Activated naive CD8-positive, alpha-beta T cell treated with anti-CD3 and anti-CD28 coated beads, Interleukin-2, amount 50 U/mL, for 16 hours (primary cell): ENCODE measurements around the gene UBE2I.

Experiments
- DNase-seq: peaks from one replicate; pipeline ENCODE4 v3.0.0-alpha.2; 2020; ENCODE audit warnings: low read depth, low spot score

The UBE2I gene

DNA sequence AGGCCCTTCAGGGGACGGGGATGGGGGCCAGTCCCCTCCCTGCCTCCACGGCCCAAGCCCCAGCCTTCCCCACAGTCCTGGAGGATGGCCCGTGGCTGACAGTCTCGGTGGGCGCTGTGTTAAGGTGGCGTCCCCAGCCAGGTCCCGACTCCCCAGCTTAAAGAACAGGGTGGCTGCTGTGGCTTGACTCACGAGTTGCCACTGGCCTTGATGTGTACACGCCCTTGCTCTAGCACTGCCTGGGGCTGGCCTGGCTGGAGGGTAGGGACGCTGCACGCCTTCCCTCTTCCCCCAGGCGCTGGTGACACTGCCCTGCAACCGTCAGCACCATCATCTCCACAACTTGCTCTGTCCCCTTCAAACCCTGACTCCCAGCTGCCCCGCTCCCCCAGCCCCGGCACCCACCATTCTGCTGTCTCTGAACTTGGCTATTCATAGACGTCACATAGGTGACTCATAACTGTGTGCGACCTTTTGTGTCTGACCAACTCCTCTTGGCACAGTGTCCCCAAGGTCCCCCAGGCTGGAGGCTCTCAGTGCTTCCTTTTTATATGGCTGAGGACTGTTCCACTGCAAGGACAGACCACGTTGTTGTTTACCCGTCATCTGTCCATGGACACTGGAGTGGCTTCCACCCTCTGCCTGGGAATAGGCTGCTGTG lies 48.6 kb downstream of the UBE2I start:
- no peak for DNase-seq

DNA sequence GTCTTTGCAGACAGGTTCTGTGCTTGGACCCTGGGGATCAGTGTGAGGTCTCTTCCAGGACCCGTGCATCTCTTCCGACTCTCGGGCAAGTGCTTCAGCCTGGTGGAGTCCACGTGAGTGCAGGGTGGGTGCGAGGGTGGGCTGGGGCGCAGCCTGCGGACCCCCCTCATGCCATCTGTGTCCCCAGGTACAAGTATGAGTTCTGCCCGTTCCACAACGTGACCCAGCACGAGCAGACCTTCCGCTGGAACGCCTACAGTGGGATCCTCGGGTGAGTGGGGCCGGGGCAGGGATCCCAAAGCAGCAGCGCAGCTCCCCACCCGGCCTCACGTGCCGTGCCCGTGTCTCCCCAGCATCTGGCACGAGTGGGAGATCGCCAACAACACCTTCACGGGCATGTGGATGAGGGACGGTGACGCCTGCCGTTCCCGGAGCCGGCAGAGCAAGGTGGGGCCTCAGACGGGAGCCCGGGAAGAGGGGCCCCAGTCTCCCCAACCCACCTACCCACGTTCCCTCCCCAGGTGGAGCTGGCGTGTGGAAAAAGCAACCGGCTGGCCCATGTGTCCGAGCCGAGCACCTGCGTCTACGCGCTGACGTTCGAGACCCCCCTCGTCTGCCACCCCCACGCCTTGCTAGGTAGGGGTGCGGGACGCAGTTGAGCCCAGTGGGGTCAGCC lies 52.4 kb downstream of the UBE2I start:
- no peak for DNase-seq

DNA sequence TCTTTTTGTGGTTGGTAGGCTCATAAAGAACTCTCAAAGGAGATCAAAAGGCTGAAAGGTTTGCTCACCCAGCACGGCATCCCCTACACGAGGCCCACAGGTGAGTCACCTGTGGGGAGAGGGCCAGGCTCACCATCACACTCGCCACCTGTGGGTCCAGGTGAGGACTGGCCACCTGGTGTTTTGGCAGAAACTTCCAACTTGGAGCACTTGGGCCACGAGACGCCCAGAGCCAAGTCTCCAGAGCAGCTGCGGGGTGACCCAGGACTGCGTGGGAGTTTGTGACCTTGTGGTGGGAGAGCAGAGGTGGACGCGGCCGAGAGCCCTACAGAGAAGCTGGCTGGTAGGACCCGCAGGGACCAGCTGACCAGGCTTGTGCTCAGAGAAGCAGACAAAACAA lies 53.4 kb downstream of the UBE2I start:
- DNase-seq: no peak

DNA sequence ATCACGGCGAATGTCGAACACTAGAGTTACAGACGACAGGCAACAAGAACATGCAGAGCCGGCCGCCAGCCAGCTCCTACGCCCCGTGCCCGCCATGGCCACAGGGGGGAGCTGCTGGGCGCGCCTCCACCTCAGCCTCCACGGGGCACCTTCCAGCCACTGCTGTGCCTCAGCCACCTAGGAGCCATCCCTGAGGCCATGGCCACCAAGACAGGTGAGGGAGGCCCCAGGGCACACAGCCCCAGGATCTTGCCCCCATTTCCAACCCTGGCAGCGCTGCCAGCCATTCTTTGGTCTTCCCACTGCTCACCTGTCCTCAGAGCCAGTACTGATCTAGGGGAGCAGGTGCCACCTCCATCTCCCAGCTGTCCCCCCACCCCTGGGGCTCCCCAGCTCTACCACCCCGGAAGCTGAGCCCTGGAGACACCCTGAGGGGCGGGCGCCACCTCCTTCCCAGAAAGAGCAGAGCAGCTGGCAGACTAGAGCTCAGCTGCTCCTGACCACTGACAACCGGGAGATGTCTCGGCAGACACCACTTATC lies 54.1 kb downstream of the UBE2I start:
- peak; percentile 44 for DNase-seq

DNA sequence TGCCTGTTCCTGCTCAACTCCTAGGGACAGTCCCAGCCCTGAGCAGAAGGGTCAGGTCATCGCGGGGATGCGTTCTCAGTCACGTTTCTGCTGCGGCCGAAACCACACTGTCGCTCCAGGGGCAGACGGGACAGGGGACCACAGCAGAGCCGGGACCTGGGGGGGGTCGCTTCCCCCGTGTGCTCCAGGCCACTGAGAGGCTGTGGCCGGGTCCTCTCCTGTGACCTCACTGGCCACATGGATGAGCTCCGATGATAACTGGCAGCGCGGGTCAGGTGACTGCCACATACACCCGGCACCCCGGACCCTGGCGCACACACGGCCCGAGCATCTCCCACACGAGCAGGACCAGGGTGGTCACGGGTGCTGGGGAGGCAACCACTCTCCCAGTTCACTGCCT lies 55.1 kb downstream of the UBE2I start:
- no peak for DNase-seq

DNA sequence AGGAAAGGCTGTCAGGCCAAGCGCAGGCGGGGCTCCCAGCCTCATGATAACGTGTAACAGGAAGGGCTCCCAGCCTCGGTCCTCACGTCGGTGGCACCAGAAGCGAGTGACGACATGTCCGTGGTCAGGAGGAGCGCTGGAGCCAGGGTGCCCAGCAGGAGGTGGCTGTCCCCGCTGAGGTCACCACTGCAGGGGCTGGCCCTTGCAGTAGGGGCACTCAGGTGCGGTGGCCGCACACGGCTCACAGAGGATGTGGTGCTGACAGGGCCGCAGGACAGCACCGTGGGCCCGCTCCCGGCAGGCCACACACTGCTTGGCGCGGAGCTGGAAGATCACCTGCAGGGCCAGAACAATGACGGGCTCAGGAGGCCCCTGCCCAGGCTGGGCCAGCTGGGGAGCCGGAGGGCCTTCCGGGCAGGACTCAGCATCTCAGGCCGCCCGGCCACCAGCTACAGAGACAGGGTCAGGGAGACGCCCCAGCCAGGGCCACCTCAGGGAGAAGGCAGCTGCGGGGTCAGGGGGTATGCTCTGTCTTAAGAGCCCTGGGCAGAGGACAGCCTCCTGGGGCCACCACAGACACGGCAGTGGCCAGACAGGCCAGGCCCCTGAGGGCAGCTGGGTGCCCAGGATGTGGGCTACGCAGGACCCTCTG lies 56.8 kb downstream of the UBE2I start:
- no peak for DNase-seq

DNA sequence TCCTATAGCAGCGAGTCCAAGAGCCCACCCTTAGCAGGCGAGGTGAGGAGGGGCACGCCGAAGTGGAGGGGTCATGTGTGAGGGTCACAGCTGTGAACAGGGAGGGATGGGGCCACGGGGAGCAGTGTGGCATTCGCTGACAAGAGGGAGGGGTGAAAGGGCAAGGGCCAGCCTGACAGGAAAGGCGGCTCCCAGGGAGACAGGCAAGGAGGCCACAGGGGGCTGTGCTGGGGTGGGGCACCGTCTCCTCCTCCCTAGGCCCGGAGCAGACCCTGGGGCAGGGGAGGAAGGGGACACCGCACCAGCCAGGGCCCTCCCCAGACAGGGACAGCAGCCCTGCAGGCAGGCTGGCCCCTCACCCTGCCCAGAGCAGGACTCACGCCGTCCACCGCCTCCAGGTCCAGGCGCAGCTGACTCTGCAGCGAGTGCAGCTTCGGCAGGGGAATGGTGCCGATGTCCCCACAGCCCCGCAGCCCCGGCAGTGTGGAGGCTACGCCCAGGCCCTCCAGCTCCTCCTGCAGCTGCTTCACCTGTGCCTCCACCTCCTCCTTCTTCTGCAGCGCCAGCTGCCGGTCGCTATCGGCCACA lies 57.4 kb downstream of the UBE2I start:
- no peak for DNase-seq

DNA sequence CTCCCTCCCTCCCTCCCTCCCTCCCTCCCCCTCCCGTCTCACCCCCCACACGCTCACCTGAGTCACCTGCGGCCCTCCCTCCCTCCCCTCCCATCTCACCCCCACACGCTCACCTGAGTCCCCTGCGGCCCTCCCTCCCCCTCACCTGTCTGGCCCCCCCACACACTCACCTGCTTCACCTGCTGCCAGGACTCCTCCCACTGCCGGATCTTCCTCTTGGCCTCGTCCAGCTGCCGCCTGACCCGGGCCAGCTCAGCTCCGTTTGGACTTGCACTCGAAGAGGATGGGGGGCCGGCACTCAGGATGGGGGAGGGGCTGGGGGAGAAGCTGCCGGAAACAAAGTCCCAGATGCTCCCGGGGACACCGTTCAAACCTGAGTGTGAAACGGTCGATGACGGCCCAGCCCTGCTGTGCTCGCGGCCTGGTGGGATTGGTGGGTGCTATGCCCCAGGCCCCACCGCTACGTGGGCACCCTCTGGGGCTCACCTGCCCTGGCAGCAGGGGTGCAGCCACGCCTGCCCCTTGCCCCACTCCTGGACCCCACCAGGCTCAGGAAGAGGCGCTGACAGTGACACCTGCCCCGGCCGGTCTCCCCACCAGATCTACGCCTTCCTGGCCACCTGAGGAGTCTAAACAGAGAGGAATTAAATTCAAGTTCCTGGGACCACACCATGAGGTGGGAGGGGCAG lies 58.2 kb downstream of the UBE2I start:
- no peak for DNase-seq

DNA sequence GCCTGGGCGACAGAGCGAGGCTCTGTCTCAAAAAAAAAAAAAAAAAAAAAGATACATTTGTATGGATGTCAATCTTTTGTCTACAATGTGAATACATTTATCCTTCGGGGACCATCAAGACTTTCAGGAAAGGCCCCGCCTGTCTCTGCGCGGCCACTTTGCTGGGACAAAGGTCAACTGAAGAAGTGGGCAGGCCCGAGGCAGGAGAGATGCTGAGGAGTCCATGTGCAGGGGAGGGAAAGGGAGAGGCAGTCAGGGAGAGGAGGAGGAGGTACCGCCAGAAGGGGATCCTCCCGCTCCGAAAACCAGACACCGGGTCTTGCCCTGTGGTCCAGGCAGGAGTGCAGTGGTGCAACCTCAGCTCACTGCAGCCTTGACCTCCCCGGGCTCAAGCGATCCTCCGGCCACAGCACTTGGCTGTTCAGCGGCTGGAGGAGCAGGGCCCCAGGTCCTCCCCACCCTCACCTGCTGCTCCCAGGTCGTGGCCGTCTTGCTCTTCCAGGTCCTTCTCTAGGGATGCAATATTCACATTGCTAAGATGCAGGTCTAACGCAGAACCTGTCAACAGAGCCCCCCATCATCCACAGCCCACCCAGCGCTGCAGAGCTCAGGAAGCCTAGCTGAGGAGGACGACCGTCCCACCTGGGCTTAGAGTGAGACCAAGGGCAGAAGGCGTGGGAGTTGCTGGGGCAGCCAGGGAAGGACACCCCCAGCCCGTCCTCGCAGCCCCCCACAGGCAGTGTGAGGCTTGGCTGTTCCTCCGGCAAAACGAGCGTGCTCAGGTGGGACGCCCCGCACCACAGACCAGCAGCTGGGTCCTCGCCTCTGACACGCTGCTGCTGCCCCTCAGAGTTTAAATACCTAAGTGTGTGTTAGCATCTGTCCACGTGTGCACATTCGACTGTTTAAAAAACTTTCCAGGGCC lies 61.9 kb downstream of the UBE2I start:
- DNase-seq: no peak

DNA sequence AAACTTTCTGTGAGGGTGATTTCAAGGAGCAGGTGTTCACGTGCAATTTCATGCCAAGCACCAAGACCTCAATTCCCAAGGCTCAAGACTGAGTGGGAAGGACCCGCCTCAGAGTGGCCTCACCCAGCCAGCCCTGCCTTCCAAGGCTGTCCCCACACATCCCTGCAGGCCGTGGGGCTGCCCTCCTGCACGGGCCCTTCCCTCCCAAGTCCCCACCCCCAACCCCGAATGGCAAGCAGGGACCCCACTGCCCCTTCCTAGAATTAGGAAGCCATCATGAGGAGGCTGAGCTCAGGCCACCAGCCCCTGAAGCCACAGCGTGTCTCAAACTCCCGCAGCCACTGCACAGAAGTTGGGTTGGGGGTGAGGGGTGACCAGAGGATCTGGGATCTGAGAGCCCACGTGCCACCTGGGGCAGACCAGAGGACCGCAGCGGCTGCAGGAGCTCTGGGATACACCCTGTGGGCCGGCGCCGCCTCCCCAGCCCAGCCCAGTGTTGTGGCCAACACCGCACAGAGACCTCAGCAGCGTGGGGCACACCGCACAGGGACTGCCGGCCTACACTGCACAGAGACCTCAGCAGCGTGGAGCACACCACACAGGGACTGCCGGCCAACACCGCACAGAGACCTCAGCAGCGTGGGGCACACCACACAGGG lies 63.0 kb downstream of the UBE2I start:
- no peak for DNase-seq

DNA sequence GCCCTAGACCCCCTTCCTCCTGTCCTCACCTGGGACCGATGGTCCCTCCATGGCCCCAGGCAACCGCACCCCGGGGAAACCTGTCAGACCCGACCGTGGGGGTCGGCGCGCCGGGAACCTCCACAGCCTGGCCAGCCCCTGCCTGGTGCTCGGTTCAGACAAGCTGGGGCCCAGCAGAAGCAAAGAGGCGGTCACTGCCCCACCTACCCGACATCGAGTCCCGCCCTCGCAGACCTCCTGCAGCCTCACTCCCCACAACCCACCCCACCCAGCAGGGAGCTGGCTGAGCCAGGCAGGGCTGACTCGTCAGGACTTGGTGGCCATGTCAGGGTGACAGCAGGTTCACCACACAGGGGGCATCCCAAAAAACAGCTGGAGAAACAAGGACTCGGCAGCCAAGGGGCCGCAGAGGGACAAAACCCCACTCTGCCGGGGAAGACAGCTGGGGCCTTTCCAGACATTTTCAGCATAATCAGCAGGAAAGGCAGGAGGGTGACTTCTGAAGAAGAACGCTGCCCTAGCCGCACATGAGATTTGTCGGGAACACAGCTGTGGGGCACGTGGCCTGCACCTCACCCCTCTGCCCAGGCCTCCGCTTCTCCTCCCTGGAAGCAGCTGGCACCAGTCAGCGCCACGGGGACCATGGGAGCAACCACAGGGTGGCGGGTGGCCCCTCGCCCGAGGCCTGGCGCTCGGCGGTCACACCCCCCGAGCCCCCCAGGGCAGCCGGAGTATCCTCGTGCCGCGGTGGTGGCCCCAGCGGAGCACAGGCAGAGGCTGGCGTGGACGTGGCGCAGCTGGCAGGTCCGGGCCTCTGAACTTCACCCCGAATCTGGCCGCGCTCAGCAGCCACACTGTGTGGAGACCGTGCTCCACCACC lies 65.2 kb downstream of the UBE2I start:
- DNase-seq: no peak

DNA sequence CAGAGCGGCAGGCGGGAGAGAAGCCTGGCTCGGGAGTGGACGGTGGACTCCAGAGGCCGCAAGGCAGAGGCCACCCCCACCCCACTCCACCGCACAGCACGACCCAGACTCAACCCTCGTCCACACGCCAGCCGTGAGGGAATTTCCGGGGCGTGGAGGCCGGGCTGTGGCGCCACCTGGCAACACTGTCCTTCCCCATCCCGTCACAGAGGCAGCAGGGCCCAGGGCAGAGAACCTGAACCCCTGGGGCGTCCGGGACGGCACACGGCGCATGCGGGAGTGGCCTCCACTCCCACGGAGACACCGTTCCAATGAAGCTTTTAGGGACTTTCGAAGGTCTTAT lies 65.8 kb downstream of the UBE2I start:
- no peak for DNase-seq

DNA sequence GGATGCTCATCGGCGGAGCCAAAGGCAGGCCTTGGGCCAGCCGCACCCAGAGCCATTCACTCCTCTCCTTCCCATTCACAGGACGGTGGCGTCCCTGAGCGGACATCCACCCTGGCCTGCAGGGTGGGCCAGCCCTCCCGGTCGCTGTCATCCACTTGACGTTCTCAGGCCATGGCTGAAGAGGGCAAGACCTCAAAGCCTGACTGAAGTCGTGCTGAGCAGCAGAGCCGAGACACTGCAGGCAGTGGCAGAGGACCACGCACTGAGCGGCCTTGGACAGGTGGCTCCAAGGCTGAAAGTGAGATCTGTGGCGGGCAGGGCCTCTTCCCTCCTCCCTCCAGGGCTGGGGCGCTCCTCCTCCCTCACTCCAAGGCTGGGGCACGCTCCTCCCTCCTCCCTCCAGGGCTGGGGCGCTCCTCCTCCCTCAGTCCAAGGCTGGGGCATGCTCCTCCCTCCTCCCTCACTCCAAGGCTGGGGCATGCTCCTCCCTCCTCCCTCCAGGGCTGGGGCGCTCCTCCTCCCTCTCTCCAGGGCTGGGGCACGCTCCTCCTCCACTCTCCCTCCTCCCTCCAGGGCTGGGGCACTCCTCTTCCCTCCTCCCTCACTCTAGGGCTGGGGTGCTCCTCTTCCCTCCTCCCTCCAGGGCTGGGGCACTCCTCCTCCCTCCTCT lies 66.4 kb downstream of the UBE2I start:
- no peak for DNase-seq
